ENCODE measurements around the gene ERGIC1.

DNA sequence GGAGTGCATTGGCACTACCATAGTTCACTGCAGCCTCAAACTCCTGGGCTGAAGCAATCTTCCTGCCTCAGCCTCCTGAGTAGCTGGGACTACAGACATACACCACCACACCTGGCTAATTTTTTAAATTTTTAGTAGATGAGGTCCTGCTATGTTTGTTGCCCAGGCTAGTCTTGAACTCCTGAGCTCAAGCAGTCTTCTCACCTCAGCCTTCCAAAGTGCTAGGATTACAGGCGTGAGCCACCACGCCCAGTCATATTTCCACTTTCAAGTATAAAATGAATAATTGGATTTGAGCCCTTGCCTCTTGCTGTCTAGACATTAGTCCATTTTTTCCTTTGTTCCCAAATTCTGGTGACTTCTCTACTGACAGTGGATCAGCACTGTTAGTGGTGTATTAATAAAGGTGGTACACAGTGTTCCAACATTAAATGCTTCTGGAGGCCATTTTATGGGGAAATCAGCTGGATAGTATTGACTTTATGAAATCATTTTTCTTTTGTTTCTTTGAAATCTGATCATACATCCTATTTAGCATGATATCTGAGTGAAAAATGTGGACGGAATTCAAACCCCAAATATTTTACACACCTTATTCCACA lies 165.4 kb downstream of the ERGIC1 start:
- TF ChIP-seq, protein P1, sequence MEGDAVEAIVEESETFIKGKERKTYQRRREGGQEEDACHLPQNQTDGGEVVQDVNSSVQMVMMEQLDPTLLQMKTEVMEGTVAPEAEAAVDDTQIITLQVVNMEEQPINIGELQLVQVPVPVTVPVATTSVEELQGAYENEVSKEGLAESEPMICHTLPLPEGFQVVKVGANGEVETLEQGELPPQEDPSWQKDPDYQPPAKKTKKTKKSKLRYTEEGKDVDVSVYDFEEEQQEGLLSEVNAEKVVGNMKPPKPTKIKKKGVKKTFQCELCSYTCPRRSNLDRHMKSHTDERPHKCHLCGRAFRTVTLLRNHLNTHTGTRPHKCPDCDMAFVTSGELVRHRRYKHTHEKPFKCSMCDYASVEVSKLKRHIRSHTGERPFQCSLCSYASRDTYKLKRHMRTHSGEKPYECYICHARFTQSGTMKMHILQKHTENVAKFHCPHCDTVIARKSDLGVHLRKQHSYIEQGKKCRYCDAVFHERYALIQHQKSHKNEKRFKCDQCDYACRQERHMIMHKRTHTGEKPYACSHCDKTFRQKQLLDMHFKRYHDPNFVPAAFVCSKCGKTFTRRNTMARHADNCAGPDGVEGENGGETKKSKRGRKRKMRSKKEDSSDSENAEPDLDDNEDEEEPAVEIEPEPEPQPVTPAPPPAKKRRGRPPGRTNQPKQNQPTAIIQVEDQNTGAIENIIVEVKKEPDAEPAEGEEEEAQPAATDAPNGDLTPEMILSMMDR (IDR thresholded peaks at IDR 0.05) = no peak
- TF ChIP-seq POLR2A (IDR thresholded peaks at IDR 0.05) = no peak

All from testis (tissue), 2 donors.